Gastroesophageal sphincter (tissue), 3 donors: ENCODE data around the gene VPS33A.

ENCODE experiments used
- CTCF ChIP-seq, 4 experiments: fragments of 200-600 bp in 2 of 4; fragments of 450-650 bp in 2 of 4; sonication (generic) in 1 of 4; IDR thresholded peaks; one replicate each; pipeline ENCODE4 v1.5.1; 2017 to 2019; ENCODE audit warnings: antibody characterized with exemption in 4 of 4, mild to moderate bottlenecking in 2 of 4, moderate library complexity in 2 of 4
- EP300 ChIP-seq: sonication (generic); formaldehyde crosslinking; IDR thresholded peaks from one replicate; pipeline ENCODE4 v1.6.1; 2017; ENCODE audit warnings: antibody characterized with exemption, mild to moderate bottlenecking
- POLR2A ChIP-seq, 2 donors: fragments of 450-650 bp; IDR thresholded peaks; one replicate each; pipeline ENCODE4 v1.6.1; 2017; ENCODE audit warnings: antibody characterized with exemption in 2 of 2, mild to moderate bottlenecking in 2 of 2, moderate library complexity in 1 of 2
- POLR2AphosphoS5 ChIP-seq: sonication (generic); formaldehyde crosslinking; IDR thresholded peaks from one replicate; pipeline ENCODE4 v1.6.1; 2017; ENCODE audit warnings: antibody characterized with exemption

GRCh38 chr12:122303068-122303467, 36.8 kb upstream of the VPS33A start:
- TF ChIP-seq CTCF (IDR thresholded peaks at IDR 0.05): no peak
- no peak for TF ChIP-seq POLR2AphosphoS5
- TF ChIP-seq EP300: no peak
- TF ChIP-seq POLR2A (IDR thresholded peaks at IDR 0.05): no peak
